ENCODE measurements around the gene TAF1A. TPM values are rescaled to one million over a fixed set of nuclear protein-coding genes. Genes with fewer than 3 reads are reported as not detected.

Gene TAF1A
- total RNA-seq, 2 donors from 2014 or later: 8.5 to 12.6 TPM

GRCh38 chr1:222629921-222630535 lies 40.3 kb upstream of the TAF1A start:
- Histone ChIP-seq H3K4me3 (no peak overlapping the region), H3K9me3 (no peaks in the 10 kb centered on the region), H3K36me3 (no peaks in the 10 kb centered on the region), H3K27me3 (replicated peaks; ENCODE audit: insufficient read depth) (no peaks in the 10 kb centered on the region), H3K4me1 (replicated peaks) (no peaks in the 10 kb centered on the region), H3K27ac (no peak overlapping the region)
- TF ChIP-seq POLR2AphosphoS5 (IDR thresholded peaks at IDR 0.05): no peak
- TF ChIP-seq, protein P1, sequence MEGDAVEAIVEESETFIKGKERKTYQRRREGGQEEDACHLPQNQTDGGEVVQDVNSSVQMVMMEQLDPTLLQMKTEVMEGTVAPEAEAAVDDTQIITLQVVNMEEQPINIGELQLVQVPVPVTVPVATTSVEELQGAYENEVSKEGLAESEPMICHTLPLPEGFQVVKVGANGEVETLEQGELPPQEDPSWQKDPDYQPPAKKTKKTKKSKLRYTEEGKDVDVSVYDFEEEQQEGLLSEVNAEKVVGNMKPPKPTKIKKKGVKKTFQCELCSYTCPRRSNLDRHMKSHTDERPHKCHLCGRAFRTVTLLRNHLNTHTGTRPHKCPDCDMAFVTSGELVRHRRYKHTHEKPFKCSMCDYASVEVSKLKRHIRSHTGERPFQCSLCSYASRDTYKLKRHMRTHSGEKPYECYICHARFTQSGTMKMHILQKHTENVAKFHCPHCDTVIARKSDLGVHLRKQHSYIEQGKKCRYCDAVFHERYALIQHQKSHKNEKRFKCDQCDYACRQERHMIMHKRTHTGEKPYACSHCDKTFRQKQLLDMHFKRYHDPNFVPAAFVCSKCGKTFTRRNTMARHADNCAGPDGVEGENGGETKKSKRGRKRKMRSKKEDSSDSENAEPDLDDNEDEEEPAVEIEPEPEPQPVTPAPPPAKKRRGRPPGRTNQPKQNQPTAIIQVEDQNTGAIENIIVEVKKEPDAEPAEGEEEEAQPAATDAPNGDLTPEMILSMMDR (IDR thresholded peaks at IDR 0.05): no peak
- TF ChIP-seq POLR2A (IDR thresholded peaks at IDR 0.05): no peak
- DNase-seq (ENCODE audit: low spot score): no peak
- intact Hi-C loops (cut with DNase I): no loop called here
- 97% methylated on average over 7 of the region's 7 CpGs for WGBS

DNA sequence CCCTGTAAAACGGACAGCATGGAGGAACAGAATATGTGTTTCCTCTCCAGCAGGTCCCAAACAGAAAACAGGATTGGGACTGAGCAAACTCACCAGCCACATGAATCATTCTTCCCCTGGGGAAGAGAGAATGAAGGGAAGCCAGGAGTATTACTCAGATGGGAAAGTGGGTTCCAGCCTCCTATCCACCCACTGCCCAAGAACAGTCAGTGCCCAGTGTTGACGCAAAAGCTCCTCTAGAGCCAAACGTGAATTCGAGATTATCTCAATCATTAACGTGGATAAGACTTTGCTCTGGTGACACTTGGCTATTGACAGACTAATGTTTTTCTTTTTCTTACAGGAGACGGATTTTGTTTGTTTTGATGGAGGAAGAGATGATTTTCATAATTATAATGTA lies 37.5 kb upstream of the TAF1A start:
- TF ChIP-seq POLR2AphosphoS5 (IDR thresholded peaks at IDR 0.05): no peak
- TF ChIP-seq POLR2A (IDR thresholded peaks at IDR 0.05): no peak
- H3K27me3 ChIP-seq (replicated peaks; ENCODE audit: insufficient read depth): no peaks in the 10 kb centered on the region
- whole genome bisulfite sequencing: 72% methylated on average over 6 of the region's 6 CpGs

GRCh38 chr1:222624214-222624613 lies 34.5 kb upstream of the TAF1A start:
- intact Hi-C loops (cut with DNase I): no loop called here
- Histone ChIP-seq H3K36me3 (no peaks in the 10 kb centered on the region), H3K4me1 (replicated peaks) (peaks cover 8% of the 10 kb centered on the region), H3K27ac (no peak overlapping the region), H3K9me3 (no peaks in the 10 kb centered on the region), H3K27me3 (replicated peaks; ENCODE audit: insufficient read depth) (no peaks in the 10 kb centered on the region), H3K4me3 (no peak overlapping the region)
- 94% methylated on average over 7 of the region's 7 CpGs for WGBS
- TF ChIP-seq, protein P1 (IDR thresholded peaks at IDR 0.05): no peak
- TF ChIP-seq POLR2A (IDR thresholded peaks at IDR 0.05) (no peak), POLR2AphosphoS5 (IDR thresholded peaks at IDR 0.05) (no peak)
- DNase-seq (ENCODE audit: low spot score): no peak

More for the DNA sequence above, 37.5 kb upstream of the TAF1A start:
- Histone ChIP-seq H3K9me3 (no peaks in the 10 kb centered on the region), H3K4me3 (no peak overlapping the region), H3K36me3 (no peaks in the 10 kb centered on the region), H3K4me1 (replicated peaks) (peaks cover 8% of the 10 kb centered on the region), H3K27ac (no peak overlapping the region)
- intact Hi-C loops (cut with DNase I): no loop called here
- DNase-seq (ENCODE audit: low spot score): no peak

GRCh38 chr1:222623458-222623857 lies 33.7 kb upstream of the TAF1A start:
- intact Hi-C loops (cut with DNase I): no loop called here
- no peaks in the 10 kb centered on the region for H3K9me3 ChIP-seq
- H3K4me3 ChIP-seq: no peak overlapping the region
- TF ChIP-seq POLR2AphosphoS5 (IDR thresholded peaks at IDR 0.05) (no peak), POLR2A (IDR thresholded peaks at IDR 0.05) (no peak)
- TF ChIP-seq, protein P1 (IDR thresholded peaks at IDR 0.05): no peak
- no peaks in the 10 kb centered on the region for H3K36me3 ChIP-seq
- DNase-seq (ENCODE audit: low spot score): no peak
- H3K27me3 ChIP-seq (replicated peaks; ENCODE audit: insufficient read depth): no peaks in the 10 kb centered on the region
- H3K27ac ChIP-seq: no peak overlapping the region
- peaks cover 8% of the 10 kb centered on the region for H3K4me1 ChIP-seq (replicated peaks)

- no peaks in the 10 kb centered on the region for H3K9me3 ChIP-seq
- H3K27me3 ChIP-seq (replicated peaks; ENCODE audit: insufficient read depth): no peaks in the 10 kb centered on the region
- 41% methylated on average over 5 of the region's 5 CpGs for WGBS
- H3K4me1 ChIP-seq (replicated peaks): peaks cover 8% of the 10 kb centered on the region
- intact Hi-C loops (cut with DNase I): no loop called here
- peak; percentile 91 for TF ChIP-seq POLR2AphosphoS5 (IDR thresholded peaks at IDR 0.05)
- TF ChIP-seq, protein P1 (IDR thresholded peaks at IDR 0.05): no peak
- no peak for TF ChIP-seq POLR2A (IDR thresholded peaks at IDR 0.05)
- H3K27ac ChIP-seq: peak overlapping the region; percentile 1 to 33
- no peaks in the 10 kb centered on the region for H3K36me3 ChIP-seq
- H3K4me3 ChIP-seq: no peak overlapping the region
- peak; percentile 62 for DNase-seq (ENCODE audit: low spot score)
These were observed 33.0 kb upstream of the TAF1A start for GRCh38 chr1:222622765-222623164.
